GM19025 (cell line): ENCODE data around the gene MYBBP1A.

ENCODE experiments used
- ATAC-seq: cut with Tn5 transposase; IDR thresholded peaks from one replicate; pipeline ENCODE4 v1.9.1; 2021; ENCODE audit warnings: mild to moderate bottlenecking, low read depth, moderate library complexity; ENCODE audit not compliant: unreplicated experiment

Gene MYBBP1A

GRCh38 chr17:4538236-4539002 is 16.8 kb downstream of the MYBBP1A start:
- ATAC-seq: no peak

GRCh38 chr17:4537451-4538235 is 17.5 kb downstream of the MYBBP1A start:
- no peak for ATAC-seq

- no peak for ATAC-seq
Measured at GRCh38 chr17:4536742-4537411, 18.3 kb downstream of the MYBBP1A start.

- ATAC-seq: no peak
Measured at GRCh38 chr17:4536259-4536741, 18.9 kb downstream of the MYBBP1A start.

- no peak for ATAC-seq
Measured at GRCh38 chr17:4535667-4536258, 19.4 kb downstream of the MYBBP1A start.

GRCh38 chr17:4534928-4535666 is 20.1 kb downstream of the MYBBP1A start:
- no peak for ATAC-seq

- ATAC-seq: no peak
Measured at GRCh38 chr17:4534515-4534914, 20.7 kb downstream of the MYBBP1A start.

GRCh38 chr17:4533523-4534504 is 21.4 kb downstream of the MYBBP1A start:
- ATAC-seq: no peak

GRCh38 chr17:4532860-4533522 is 22.2 kb downstream of the MYBBP1A start:
- ATAC-seq: no peak

GRCh38 chr17:4531988-4532736 is 23.0 kb downstream of the MYBBP1A start:
- ATAC-seq: no peak

- ATAC-seq: no peak
Measured at GRCh38 chr17:4530799-4531730, 24.1 kb downstream of the MYBBP1A start.

GRCh38 chr17:4529533-4530152 is 25.5 kb downstream of the MYBBP1A start:
- no peak for ATAC-seq

- no peak for ATAC-seq
Measured at GRCh38 chr17:4527566-4528125, 27.5 kb downstream of the MYBBP1A start.

GRCh38 chr17:4527134-4527533 is 28.1 kb downstream of the MYBBP1A start:
- no peak for ATAC-seq

- no peak for ATAC-seq
Measured at GRCh38 chr17:4525691-4526397, 29.3 kb downstream of the MYBBP1A start.
